NCI-H2171 treated with DMSO at 0.1 percent for 48 hours (cell line): Measurements from ENCODE around the gene PKMYT1.

Experiments
- DNase-seq: peaks from one replicate; lab custom pipeline; 2025; lab: John Stamatoyannopoulos, UW

The PKMYT1 gene

DNA sequence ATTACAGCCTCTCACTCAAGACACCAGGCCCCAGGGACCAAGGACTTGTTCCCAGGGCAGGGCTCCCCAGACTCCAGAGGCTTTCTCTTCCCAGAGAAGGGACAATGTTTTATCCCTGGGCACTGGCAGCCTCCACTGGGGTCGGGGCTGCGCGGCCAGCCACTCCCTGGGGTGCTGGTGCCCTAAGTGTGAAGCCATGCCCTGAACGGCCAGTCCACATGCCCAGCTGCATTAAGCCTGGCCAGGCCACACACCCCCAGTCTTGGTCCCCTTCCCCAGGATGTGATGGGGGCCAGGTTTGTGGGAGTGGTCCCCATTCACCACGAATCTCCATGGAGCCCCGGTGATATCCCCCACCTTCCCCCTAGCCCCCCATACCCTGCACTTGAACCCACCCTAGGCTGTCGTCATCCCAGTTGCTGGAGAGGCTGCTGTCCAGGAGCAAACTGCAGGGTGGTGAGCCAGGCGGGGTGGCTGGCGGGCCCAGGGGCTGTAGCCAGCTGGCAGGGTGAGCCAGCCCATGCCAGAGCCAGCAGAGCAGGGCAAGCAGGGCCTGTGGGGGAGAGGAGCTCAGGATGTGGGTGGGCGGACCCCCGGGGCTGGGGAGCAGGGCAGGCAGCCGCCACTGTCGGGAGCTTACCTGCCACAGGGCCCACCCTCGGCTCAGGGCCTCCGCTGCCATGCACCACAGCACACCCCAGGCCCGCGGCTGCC, 6.5 kb downstream of the PKMYT1 start:
- no peak for DNase-seq

DNA sequence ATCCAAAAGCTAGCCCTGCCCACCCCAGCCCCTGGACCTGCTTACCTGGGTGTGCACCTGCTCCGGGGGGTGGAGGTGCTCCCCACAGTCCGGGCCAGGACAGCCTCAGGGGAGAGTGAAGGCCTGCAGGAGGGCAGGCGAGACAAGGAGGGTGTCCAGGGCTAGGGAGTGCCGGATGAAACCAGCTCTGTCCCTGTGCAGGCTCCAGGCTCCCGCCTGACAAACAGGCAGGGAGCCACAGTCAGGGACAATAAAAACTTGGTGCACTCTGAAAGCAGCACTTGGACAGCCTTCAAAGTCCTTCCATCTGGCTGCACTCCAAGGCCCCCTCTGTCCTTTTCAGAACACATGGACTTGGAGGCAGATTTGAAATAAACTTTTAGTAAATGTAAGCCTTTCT, 7.2 kb downstream of the PKMYT1 start:
- no peak for DNase-seq

DNA sequence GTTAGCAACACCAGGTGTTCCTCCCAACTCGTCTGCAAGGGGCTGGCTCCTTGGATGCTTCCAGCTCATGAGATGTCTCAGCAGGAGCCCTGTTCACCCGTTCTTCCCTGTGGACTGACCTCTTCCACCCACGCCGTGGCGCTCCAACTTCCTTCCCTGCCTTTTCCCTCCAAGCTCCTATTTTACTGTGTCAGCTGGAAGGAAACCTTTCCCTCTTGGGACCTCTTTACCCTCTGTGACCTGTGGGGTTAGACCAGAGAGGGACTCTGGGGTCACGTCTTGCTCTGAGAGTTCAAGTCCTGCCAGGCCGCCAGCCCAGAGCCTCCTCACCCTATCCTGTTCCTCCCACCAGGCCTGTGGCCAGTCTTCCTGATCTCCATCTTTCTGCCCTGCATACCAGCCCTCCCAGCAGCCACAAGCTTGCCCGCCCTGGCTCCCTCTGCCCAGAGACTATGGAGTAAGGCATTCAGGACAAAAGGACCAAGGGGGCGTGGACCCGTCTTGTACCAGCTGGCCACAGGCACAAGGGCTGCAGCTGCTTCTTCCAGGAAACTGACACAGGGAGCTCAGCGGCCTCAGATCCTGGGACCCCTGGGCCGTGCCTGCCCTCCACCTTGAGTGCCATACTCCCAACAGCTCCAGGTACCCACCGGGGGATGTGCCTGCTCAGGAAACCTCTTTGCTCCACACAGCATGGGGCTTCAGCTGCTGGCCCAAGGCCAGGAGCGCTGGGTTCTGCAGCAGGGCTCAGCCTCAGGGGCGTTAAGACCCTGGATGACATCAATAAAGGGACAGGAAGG, 8.1 kb downstream of the PKMYT1 start:
- no peak for DNase-seq

DNA sequence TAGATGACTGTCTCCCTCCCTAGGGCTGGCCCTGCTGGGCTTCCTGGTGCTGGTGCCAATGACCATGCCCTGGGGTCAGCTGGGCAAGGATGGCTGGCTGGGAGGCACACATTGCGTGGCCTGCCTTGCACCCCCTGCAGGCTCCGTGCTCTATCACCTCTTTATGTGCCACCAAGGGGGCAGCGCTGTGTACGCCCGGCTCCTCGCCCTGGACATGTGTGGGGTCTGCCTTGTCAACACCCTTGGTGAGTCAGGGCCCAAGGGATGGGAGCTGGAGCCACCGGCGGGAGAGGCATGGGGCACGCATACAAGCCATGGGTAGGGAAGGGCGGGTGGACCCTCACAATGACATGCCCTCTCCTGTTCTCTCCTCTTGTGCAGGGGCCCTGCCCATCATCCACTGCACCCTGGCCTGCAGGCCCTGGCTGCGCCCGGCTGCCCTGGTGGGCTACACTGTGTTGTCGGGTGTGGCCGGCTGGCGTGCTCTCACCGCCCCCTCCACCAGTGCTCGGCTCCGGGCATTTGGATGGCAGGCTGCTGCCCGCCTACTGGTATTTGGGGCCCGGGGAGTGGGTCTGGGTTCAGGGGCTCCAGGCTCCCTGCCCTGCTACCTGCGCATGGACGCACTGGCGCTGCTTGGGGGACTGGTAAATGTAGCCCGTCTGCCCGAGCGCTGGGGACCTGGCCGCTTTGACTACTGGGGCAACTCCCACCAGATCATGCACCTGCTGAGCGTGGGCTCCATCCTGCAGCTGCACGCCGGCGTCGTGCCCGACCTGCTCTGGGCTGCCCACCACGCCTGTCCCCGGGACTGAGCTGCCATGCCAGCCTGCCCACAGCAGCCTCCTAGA, 8.9 kb downstream of the PKMYT1 start:
- DNase-seq, result no peak

DNA sequence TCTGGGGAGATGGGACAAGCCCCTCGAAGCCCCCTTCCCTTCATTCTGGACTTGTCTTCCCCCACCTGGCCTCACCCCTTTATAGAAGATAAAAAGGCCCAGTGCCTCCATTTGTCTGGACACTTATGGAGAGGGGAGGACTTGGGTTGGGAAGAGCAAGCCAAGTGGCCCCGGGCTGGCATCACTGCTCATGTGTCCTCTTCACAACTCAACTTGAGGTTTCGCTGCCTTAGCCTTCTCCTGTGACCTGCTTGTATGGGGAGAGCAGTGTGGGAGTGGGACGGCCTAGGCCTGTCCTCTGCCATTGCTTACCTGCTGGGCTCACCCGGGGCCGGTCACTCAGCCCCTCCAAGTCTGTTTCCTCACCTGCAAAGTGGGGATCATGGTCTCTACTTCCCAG, 9.7 kb downstream of the PKMYT1 start:
- DNase-seq, result no peak

DNA sequence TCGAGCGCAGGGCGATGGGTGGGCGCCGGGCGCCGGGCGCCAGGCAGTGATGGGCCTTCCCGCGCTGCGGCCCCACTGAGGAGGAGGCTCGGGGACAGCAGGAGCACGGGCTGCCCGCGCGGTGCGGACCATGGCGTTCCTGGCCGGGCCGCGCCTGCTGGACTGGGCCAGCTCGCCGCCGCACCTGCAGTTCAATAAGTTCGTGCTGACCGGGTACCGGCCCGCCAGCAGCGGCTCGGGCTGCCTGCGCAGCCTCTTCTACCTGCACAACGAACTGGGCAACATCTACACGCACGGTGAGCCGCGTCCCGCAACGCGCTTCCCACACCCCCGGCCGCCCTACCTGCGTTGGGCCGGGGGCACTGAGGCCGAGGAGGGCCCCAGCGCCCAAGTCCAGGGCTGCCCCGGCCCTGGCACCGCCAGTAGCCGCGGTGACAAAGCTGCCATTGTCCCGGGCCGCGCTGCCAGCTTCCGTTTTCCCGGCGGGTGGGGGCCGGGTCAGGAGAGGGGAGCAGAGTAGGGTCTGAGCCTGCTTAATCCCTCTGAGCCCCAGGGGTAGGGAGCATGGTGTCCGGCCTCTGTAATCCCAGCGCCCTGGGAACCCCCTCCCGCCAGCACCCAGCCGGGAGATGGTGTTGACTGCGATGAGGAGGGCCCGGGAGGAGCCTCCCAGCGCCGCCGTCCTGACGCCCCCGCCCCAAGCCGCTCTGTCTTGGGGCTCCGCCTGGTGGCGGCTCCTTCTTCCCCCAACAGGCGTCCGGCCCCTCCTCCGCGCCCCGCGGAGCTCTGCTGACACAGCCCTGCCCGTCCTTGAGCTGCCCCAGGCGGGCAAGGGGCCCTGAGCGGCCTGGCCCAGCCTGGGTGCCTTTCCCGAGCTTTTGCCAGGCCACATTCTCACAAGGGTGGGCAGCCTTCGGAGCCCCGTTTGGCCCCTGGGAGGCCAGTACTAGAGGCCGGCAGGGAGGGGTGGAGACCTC, 10.4 kb downstream of the PKMYT1 start:
- peak; percentile 66 for DNase-seq

DNA sequence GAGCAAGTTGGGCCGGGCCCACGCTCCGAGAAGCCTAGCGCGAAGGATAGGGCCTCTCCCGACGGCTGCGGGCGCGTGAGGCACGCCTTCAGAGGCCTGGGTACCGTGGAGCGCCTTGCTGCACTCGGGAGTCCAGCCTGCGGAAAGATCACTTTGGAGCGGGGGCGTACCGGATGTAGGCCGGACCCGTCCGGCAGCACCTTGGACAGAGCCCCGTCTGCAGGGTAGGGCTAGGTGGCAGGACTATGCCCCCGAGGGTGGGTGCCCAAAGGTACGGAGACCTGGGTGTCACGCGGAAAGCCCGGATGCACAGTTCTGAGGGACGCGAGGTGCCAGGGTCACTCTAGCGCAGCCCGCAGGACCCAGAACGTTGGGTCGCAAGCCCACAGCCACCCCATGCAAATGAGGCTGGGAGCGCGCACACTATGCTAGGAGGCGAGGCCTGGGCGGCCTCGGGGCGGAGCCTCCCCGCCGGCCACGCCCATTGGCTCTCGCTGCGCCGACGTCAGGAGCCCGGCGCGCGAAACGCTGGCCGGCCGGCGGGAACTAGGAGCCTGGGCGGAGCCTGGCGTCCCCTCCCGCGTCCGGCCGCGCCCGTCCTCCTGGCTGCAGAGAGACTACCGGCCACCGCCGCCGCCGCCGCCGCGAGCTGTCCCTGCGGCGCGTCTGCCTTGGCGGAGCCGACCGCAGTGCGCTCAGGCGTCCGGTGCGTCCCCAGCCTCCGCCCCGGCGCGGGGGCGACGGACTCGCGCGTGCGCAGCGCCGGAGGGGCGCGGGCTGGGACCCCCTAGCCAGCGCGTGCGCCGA, 11.3 kb downstream of the PKMYT1 start, which contains the start of gene PAQR4:
Gene PAQR4, plus strand, starts transcription at position 611 of the 807 bp plus-strand sequence. CDS start 327 bp downstream, outside the sequence.
- peak; percentile 85 for DNase-seq

DNA sequence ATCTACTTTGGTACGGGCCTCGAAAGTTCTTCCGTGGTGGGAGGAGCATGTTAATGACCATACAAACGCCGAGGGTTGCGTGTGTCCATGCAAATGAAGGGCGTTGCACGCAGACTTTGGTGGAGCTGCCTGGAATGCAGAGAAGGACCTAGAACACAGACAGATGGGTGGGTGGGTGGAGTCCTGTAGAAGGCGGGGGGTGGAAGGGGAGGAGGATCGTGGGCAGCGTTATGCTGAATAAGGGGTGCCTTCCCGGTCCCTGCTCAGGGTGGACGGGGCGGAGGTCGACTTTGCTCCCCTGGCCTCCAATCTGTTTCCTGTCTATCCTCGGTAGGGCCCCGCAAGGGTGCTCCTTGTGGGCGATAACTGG, 11.9 kb downstream of the PKMYT1 start:
- peak; percentile 59 for DNase-seq

DNA sequence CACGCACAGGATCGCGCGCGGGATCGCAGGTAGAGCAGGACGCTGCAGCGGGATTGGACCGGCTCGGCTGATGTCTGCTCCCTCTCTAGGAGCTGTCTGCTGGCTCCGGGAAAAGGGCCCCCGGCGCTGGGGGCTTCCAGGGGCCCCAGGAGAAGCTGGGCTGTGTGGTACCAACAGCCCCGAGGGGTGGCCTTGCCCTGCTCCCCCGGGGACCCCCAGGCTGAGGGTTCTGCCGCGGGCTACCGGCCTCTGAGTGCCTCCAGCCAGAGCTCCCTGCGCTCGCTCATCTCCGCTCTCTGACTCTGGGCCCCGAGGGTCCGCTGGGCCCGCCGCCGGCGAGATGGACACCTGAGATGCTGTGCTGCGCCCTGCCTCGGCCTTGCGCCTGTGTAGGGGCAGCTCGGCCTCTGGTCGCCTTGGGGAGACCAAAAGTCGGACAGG, 12.5 kb downstream of the PKMYT1 start:
- no peak for DNase-seq

DNA sequence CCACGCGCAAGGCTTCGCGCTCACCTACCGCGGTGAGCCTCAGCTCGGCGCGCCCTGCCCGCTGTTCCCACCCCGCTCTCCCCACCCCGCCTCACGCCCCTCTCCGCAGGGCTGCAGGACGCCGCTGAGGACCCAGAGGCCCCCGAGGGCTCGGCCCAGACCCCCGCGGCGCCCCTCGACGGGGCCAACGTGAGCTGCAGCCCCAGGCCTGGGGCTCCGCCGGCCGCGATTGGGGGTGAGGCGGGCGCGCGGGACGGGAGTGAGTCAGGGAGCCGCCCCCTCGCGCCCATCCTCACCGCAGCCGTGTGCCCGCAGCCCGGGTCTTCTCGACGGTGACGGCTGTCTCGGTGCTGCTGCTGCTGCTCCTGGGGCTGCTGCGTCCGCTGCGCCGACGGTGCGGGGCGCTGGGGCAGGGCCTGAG, 13.0 kb downstream of the PKMYT1 start:
- DNase-seq, result no peak

DNA sequence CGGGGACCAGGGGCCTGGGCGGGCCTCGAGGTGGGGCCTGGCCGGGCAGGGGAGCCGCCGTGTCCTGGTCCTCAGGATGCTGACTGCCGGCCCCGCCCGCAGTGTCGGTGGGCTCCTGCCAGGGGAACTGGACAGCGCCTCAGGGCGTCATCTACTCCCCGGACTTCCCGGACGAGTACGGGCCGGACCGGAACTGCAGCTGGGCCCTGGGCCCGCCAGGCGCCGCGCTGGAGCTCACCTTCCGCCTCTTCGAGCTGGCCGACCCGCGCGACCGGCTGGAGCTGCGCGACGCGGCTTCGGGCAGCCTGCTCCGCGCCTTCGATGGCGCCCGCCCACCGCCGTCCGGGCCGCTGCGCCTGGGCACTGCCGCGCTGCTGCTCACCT, 13.4 kb downstream of the PKMYT1 start:
- DNase-seq, result no peak

DNA sequence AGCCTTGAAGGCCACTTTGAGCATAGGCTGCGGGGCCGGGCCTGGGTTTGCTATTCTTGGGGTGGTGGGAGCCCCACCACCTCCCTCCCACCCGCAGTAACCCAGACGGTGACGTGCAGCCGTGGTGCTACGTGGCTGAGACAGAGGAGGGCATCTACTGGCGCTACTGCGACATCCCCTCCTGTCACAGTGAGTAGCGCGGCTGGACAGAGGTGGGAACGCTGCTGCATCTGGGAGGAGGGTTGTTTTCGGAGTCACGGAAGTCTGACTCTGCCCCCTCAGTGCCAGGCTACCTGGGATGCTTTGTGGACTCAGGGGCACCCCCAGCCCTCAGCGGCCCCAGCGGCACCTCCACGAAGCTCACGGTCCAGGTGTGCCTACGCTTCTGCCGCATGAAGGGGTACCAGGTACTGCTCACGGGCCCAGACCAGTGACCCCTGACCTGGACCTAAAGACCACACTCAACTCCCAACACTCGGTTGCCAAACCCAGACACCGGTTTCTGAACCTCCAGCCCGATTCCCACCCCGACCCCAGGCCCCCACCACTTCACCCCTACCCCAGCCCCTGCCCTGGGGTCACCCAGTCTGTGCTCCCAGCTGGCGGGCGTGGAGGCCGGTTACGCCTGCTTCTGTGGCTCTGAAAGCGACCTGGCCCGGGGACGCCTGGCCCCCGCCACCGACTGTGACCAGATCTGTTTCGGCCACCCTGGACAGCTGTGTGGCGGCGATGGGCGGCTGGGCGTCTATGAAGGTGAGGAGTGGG, 14.0 kb downstream of the PKMYT1 start:
- no peak for DNase-seq

DNA sequence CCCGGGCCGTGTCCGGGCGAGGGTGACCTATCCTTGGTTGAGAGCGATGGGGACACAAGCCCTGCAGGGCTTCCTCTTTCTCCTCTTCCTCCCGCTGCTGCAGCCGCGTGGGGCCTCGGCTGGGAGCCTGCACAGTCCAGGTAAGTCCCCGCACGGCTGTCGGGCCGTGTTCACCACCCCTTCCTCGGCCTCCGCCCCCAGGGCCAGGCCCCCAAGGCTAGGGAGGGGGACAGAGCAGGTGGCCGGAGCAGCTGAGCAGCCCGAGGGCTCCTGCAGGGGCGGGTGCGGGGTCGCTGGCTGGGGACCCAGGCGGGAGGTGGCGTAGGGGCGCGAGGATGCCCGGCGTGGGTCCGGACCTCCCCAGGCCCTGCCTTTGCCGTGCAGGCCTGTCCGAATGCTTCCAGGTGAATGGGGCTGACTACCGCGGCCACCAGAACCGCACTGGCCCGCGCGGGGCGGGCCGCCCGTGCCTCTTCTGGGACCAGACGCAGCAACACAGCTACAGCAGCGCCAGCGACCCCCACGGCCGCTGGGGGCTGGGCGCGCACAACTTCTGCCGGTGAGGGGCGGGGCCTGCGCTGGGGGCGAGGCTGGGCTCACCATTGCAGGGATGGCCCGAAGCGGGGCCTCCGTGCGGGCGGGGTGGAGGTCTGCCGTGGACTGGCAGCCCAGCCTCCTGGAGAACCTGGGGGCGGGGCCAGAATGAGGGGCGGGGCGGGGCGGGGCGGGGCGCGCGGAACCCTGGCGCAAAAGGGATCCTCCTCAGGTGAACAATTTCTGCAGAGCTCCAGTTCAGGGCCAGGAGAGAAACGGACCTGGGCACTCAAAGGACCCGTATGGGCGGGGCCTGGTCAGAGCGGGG, 15.5 kb downstream of the PKMYT1 start:
- peak; percentile 86 for DNase-seq

DNA sequence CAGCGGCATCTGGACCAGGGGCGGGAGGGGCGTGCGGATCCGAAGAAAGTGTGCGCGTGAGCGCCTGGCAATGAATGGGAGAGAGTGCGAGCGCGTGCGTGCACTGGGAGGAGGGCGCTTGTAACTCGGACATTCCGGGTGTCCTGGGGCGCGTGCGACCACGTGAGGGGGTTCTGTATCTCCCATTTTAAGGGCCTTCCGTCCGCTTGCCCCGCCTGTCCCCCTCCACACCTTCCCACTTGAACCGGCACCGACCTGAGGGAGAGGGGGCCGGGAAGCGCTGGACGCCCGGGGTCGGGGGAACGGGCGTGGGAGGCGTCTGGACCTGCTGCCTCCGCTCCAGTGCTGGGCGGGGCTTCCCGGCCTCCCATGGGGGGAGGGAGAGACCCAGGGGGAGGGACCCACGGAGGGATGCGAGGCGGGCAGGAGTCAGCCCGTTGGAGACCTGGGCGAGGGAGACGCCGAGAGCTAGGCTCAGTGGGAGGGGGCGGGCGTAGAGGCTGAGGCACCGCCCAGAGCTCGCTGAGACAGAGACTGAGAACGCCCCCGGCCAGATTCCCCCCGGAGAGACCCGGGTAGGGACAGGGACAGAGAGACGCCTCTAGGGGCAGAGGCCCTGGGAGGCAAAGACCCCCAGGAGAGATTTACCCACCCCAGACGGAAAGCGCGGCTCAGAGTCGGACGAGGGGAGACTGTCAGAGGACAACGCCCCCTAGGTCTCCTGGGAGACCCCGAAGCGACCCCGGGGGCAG, 16.3 kb downstream of the PKMYT1 start, which contains the start of gene KREMEN2:
Gene KREMEN2, plus strand, starts transcription at position 553 of the 752 bp plus-strand sequence. CDS start 246 bp downstream, outside the sequence.
- peak; percentile 75 for DNase-seq

DNA sequence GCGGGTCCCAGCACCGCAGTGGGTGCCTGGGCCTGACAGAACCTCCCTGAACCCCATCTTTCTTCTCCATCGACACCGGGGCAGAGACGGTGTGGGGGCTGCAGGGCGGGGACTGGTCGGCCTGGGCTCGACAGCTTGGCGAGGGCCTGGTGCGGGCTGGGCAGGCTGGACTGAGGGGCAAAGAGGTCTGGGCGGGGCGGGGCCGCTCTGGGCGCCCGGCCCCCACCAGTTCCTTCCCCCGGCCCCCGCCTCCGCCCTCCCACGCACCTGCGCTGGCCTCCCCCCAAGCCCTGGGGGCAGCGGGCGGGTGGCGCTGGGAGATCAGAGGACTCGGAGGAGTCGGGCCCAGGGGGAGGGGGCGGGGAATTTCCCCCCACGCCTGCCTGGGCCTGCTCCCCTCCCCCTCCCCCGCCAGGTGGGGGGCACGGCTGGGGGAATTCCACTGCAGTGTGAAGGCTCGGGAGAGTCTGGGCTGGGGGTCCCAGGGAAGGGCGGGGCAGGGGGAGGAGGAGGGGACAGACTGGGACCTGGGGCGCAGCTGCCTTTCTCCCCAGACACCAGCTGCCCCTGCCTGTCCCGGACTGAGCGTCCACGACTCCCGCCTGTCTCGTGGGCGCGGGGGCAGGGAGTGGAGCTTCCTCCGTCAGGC, 17.0 kb downstream of the PKMYT1 start:
- no peak for DNase-seq

DNA sequence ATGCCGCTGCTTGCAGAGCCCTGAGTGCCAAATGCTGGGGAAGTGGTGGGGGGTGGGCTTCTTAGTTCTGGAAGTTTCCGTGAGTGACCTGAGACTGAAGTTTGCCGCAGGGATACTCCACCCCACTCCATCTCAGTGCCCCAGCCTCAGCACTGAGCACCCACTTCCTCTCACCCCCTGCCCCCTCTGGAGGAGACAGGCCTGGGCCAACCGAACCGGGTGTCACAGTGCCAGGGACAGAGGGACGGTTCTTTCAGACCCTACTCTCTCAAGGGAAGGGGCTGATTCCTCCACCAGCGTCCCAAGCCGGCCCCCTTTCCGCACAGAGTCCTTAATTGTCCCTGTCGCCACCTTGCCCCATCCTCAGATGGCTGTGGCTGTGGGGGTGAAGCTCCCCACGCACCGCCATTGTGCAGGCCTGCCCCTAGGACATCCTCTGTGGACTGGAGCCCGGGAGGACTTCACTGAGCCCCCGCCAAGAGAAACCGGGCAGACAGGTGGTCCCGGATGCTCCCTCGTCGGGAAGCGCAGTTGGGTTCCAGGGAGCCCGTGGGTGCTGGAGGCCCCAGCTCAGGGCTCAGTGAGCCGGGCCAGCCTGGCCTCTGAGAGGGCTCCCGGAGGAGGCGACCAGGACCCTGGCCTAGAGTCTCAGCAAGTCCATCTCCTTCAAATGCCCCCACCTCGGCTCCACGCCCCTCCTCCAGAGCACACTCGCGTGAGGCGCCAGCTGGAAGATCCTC, 17.7 kb downstream of the PKMYT1 start:
- no peak for DNase-seq
